Glutamatergic neuron (in vitro differentiated cells): ENCODE results near the gene ABCA2. TPM values are rescaled to one million over a fixed set of nuclear protein-coding genes. Genes with fewer than 3 reads are reported as not detected.

Experiments
- DNase-seq: peaks from one replicate; pipeline ENCODE4 v3.0.0; 2022
- H3K27ac Mint-ChIP-seq: one replicate; pipeline ENCODE4 v1.8.0; 2020; ENCODE audit warnings: mild to moderate bottlenecking, mixed read lengths, inconsistent platforms; ENCODE audit not compliant: unreplicated experiment
- H3K27me3 Mint-ChIP-seq: one replicate; pipeline ENCODE4 v1.8.0; 2020; ENCODE audit warnings: mild to moderate bottlenecking, moderate library complexity, mixed read lengths, inconsistent platforms; ENCODE audit not compliant: unreplicated experiment
- H3K36me3 Mint-ChIP-seq: one replicate; pipeline ENCODE4 v1.8.0; 2020; ENCODE audit warnings: mild to moderate bottlenecking, mixed read lengths, inconsistent platforms; ENCODE audit not compliant: unreplicated experiment
- H3K4me1 Mint-ChIP-seq: one replicate; pipeline ENCODE4 v1.8.0; 2020; ENCODE audit warnings: mild to moderate bottlenecking, low read depth, mixed read lengths, inconsistent platforms; ENCODE audit not compliant: unreplicated experiment
- H3K4me3 Mint-ChIP-seq: one replicate; pipeline ENCODE4 v1.8.0; 2020; ENCODE audit warnings: mild to moderate bottlenecking, mixed read lengths, inconsistent platforms; ENCODE audit not compliant: unreplicated experiment
- H3K9me3 Mint-ChIP-seq: one replicate; pipeline ENCODE4 v1.8.0; 2020; ENCODE audit warnings: mild to moderate bottlenecking, moderate library complexity, mixed read lengths, inconsistent platforms; ENCODE audit not compliant: unreplicated experiment
- CTCF ChIP-seq: fragments of 200-600 bp; sonication (generic); IDR thresholded peaks from one replicate; pipeline ENCODE4 v1.5.0; 2021; ENCODE audit not compliant: partially characterized antibody, unreplicated experiment
- total RNA-seq: library from RNA; stranded (reverse); fragmentation: NEBNext Ultra II Directional; extraction: Animal tissue kit (Norgen Biotek cat#: 25700); gene quantifications from one replicate; pipeline ENCODE4 v1.2.1, GENCODE V29; 2021; ENCODE audit not compliant: unreplicated experiment

ABCA2 gene
- total RNA-seq, 1 donor from 2014 or later, result 70.7 TPM

- Mint-ChIP-seq H3K4me3 (no peak overlapping the region), H3K4me1 (no peaks in the 10 kb centered on the region), H3K9me3 (peaks cover 8% of the 10 kb centered on the region), H3K36me3 (no peaks in the 10 kb centered on the region), H3K27ac (no peak overlapping the region), H3K27me3 (peaks cover 5% of the 10 kb centered on the region)
- DNase-seq, result no peak
- no peak for TF ChIP-seq CTCF
Measured at GRCh38 chr9:137062384-137062783, 34.3 kb upstream of the ABCA2 start.

DNA sequence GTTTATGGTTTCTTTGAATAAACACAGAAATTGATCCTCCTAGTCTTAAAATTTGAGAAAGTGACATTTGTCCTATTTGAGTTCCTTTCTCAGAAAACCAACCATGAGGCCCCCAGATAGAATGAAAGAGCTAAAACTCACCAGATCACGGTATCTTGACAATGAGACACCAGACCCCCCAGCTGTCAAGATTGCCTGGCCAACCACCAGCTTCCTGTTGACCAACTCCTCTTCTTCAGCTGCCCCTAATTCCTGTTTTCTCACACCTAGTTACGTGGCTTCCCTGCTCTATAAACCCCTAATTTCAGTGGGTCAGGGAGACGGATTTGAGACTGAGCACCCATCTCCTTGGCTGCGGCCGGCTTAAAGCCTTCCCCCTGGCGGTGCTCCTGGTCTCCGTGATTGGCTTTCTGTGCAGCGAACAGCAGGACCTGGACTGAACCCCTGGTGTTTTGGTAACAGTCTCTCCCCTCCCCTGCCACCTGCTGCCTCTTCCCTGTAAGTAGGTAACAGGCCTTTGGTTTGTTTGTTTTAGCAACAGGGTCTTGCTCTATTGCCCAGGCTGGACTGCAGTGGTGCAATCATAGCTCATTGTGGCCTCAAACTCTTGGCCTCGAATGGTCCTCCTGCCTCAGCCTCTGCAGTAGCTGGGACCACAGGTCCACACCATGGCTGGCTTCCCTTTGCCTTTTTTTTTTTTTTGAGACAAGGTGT lies 30.6 kb upstream of the ABCA2 start:
- no peak overlapping the region for H3K27ac Mint-ChIP-seq
- H3K27me3 Mint-ChIP-seq, result peaks cover 10% of the 10 kb centered on the region
- H3K4me1 Mint-ChIP-seq, result peaks cover 2% of the 10 kb centered on the region
- DNase-seq, result no peak
- no peak overlapping the region for H3K4me3 Mint-ChIP-seq
- TF ChIP-seq CTCF, result no peak
- peaks cover 8% of the 10 kb centered on the region for H3K9me3 Mint-ChIP-seq
- no peaks in the 10 kb centered on the region for H3K36me3 Mint-ChIP-seq

GRCh38 chr9:137057545-137057944 lies 29.5 kb upstream of the ABCA2 start:
- peaks cover 2% of the 10 kb centered on the region for H3K4me1 Mint-ChIP-seq
- H3K27ac Mint-ChIP-seq, result peak overlapping the region; percentile 38
- H3K36me3 Mint-ChIP-seq, result no peaks in the 10 kb centered on the region
- H3K4me3 Mint-ChIP-seq, result no peak overlapping the region
- H3K27me3 Mint-ChIP-seq, result peaks cover 10% of the 10 kb centered on the region
- TF ChIP-seq CTCF, result no peak
- no peak for DNase-seq
- peaks cover 8% of the 10 kb centered on the region for H3K9me3 Mint-ChIP-seq

DNA sequence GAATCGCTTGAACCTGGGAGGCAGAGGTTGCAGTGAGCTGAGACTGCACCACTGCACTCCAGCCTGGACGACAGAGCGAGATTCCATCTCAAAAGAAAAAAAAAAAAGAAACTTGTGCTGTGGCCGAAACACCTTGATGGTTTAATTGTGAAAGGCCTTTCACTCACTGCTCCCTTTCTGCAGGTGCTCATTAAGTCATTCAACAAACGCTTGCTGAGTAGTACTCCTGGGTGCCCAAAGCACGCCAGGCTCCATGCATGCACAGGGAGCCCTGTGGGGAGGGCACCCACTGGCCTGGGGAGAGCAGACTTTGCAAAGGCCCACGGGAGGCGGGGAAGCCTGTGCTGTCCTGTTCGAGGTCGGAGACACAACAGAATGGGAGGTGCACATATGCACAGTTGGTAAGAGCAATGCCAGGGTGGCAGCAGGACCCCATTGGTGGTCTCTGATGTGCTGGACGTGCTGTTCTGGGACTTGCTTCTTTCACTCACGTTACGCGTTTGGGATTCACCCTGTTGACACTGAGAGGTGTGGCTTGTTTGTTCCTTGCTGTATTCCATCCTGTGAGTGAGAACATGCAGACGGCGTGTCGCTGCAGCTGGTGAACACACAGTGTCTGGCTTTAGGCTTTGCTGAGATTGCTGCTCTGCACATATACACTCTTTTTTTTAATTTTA lies 28.8 kb upstream of the ABCA2 start:
- H3K27ac Mint-ChIP-seq, result no peak overlapping the region
- DNase-seq, result no peak
- H3K4me3 Mint-ChIP-seq, result no peak overlapping the region
- peaks cover 2% of the 10 kb centered on the region for H3K4me1 Mint-ChIP-seq
- peaks cover 12% of the 10 kb centered on the region for H3K27me3 Mint-ChIP-seq
- TF ChIP-seq CTCF, result no peak
- H3K36me3 Mint-ChIP-seq, result no peaks in the 10 kb centered on the region
- H3K9me3 Mint-ChIP-seq, result peaks cover 4% of the 10 kb centered on the region
